Middle frontal gyrus (tissue), 1 donor: ENCODE measurements around the gene OBSCN.

Experiments
- DNase-seq: peaks from one replicate; pipeline ENCODE4 v3.0.0-alpha.2; 2015; ENCODE audit warnings: low spot score; ENCODE audit errors: extremely low spot score

Gene OBSCN

GRCh38 chr1:228275430-228276173 is 67.8 kb downstream of the OBSCN start:
- DNase-seq, result peak; percentile 12

DNA sequence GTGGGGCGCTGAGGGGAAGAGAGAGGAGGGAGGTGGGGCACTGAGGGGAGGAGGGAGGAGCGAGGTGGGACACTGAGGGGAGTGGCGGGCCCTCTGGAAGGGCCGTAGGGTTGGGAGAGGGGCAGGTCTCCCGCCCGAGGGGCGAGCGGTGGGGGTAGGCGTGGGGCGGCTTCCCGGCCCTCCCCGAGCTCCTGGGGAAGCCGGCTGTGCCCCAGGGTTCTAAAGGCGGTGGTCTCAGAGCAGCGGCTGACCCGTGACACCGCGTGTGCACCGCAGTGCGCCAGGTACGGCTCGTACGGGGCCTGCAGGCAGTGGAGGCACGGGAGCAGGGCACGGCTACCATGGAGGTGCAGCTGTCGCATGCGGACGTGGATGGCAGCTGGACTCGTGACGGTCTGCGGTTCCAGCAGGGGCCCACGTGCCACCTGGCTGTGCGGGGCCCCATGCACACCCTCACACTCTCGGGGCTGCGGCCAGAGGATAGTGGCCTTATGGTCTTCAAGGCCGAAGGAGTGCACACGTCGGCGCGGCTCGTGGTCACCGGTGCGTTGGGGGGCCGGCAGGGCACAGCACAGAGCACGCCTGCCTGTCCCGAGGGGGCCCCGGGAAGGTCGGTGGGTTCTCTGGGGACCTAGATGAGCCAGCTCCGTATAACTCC is 68.5 kb downstream of the OBSCN start:
- no peak for DNase-seq

DNA sequence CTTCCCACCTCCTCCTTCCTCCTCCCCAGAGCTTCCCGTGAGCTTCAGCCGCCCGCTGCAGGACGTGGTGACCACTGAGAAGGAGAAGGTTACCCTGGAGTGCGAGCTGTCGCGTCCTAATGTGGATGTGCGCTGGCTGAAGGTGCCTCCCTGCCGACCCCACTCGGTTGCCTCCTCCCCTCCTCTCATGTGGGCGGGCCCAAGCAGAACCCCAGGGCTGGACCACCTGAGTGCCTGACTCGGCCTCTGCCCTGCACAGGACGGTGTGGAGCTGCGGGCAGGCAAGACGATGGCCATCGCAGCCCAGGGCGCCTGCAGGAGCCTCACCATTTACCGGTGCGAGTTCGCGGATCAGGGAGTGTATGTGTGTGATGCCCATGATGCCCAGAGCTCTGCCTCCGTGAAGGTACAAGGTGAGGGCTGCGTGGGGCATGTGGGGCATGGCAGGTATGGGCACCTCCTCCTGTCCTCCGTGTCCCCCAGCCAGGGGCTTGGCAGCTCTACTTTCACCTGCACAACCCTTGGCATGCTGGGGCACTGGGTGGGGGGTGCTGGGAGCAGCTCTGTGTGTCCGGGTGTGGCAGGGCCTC is 69.2 kb downstream of the OBSCN start:
- DNase-seq, result no peak

GRCh38 chr1:228277491-228278431 is 69.9 kb downstream of the OBSCN start:
- no peak for DNase-seq

DNA sequence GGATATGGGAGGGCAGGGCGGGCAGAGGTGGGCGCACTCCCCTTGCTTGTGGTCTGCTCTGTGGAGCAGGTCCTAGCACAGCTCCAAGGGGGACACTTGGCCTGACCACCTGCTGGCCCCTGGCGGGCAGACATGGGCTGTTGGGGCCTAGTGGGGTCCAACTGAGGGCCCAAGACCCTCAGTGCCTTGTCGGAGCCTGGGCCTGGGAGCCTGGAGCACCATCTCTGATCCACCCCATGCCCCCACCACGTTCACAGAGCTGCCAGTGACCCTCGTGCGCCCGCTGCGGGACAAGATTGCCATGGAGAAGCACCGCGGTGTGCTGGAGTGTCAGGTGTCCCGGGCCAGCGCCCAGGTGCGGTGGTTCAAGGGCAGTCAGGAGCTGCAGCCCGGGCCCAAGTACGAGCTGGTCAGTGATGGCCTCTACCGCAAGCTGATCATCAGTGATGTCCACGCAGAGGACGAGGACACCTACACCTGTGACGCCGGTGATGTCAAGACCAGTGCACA is 70.6 kb downstream of the OBSCN start:
- no peak for DNase-seq

DNA sequence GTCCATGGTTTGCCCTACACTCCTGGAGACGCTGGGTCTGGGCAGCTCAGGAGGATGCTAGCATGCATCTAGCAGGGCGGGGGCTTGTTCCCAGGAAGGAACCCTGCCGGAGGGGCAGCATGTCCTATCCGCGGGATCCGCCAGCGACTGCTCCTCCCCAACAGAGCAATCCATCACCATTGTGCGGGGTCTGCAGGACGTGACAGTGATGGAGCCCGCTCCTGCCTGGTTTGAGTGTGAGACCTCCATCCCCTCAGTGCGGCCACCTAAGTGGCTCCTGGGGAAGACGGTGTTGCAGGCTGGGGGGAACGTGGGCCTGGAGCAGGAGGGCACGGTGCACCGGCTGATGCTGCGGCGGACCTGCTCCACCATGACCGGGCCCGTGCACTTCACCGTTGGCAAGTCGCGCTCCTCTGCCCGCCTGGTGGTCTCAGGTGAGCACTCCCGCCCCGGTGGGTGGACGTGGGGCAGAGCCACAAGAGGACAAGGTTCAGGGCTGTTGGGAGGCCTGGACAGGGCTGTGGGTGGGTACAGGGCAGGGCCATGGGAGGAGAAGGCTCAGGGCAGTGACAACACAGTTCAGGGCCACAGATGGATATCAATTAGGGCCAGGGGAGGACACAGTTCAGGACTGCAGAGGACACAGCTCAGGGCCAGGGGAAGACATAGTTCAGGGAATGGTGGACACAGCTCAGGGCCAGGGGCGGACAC is 71.3 kb downstream of the OBSCN start:
- DNase-seq, result no peak

GRCh38 chr1:228279722-228280105 is 71.9 kb downstream of the OBSCN start:
- no peak for DNase-seq

DNA sequence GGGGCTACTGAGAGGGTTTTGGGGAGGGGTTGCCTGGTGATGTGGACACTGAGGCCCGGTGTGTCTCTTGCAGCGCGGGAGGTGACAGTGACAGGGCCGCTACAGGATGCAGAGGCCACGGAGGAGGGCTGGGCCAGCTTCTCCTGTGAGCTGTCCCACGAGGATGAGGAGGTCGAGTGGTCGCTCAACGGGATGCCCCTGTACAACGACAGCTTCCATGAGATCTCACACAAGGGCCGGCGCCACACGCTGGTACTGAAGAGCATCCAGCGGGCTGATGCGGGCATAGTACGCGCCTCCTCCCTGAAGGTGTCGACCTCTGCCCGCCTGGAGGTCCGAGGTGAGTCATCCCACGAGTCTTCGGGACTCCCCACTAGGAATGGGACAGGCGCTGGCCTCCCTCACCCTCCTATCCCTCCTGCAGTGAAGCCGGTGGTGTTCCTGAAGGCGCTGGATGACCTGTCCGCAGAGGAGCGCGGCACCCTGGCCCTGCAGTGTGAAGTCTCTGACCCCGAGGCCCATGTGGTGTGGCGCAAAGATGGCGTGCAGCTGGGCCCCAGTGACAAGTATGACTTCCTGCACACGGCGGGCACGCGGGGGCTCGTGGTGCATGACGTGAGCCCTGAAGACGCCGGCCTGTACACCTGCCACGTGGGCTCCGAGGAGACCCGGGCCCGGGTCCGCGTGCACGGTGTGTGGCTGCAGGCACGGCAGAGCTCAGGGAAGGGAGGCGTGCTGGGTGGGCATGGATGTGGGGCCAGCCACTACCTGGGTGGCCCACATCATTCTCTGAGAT is 72.5 kb downstream of the OBSCN start:
- no peak for DNase-seq

GRCh38 chr1:228280961-228281591 is 73.2 kb downstream of the OBSCN start:
- DNase-seq, result no peak

- DNase-seq, result no peak
Measured at GRCh38 chr1:228281631-228282328, 73.9 kb downstream of the OBSCN start.

GRCh38 chr1:228282329-228283042 is 74.6 kb downstream of the OBSCN start:
- DNase-seq, result no peak

- DNase-seq, result no peak
Measured at GRCh38 chr1:228283043-228283371, 75.2 kb downstream of the OBSCN start.

DNA sequence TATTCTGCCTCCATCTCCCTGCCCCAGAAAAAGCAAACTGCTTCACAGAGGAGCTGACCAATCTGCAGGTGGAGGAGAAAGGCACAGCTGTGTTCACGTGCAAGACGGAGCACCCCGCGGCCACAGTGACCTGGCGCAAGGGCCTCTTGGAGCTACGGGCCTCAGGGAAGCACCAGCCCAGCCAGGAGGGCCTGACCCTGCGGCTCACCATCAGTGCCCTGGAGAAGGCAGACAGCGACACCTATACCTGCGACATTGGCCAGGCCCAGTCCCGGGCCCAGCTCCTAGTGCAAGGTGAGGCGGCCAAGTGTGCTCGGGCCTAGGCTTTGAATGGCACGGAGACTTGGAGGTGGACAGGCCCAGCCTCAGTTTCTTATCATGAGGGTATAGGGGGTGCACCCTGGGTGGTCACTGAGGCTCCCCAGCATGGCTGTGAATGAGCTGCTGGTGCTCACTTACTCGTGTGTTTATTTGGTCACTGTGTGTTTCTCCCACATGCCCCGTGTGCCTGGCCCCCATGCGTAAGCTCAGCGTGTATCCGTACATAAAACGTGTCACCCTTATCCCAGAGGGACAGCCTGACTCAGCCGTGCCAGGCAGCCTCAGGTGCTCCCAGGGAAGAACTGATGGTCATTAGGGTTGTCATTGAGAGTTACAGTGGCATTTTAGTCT is 75.8 kb downstream of the OBSCN start:
- DNase-seq, result no peak

- no peak for DNase-seq
Measured at GRCh38 chr1:228284148-228284495, 76.3 kb downstream of the OBSCN start.

- no peak for DNase-seq
Measured at GRCh38 chr1:228284521-228284920, 76.7 kb downstream of the OBSCN start.

DNA sequence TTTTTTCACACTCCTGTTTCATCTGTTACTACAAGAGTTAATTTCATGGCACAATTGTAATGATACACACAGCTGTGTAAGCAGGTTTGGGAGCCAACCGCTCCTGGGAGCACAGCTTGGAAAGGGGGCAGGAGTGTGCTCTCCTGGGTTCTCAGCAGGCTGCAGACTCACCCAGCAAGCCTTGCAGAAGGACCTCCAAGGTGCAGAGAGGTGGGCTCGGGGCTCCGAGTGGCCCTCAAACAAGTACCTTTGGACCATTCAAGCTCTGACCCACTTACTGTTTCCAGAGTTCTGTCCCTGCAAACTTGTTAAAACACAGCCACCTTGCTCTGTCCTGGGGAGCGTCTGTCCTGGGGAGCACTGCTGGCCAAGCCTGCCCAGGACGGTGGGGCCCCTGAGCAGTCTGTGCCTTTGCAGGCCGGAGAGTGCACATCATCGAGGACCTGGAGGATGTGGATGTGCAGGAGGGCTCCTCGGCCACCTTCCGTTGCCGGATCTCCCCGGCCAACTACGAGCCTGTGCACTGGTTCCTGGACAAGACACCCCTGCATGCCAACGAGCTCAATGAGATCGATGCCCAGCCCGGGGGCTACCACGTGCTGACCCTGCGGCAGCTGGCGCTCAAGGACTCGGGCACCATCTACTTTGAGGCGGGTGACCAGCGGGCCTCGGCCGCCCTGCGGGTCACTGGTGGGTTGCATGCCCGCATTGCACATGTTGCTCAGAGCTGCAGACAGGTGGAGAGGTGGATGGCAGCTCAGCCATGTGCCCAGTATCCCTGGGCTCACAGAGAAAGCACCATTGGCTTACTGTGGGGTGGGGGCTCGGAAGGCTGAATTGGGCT is 78.0 kb downstream of the OBSCN start:
- DNase-seq, result no peak
